Ovary (tissue), 9 donors: ENCODE results near the gene SORCS3. TPM values are rescaled to one million over a fixed set of nuclear protein-coding genes. Genes with fewer than 3 reads are reported as not detected.

ENCODE experiments used
- DNase-seq, 5 donors: peaks; one replicate each; pipeline ENCODE4 v3.0.0-alpha.2; 2019 to 2020
- H3K27ac ChIP-seq, 2 donors: fragments of 200-600 bp; one replicate each; pipeline versions ENCODE4 v1.5.1 to v1.8.0; 2019 to 2022
- H3K27me3 ChIP-seq: fragments of 200-600 bp; one replicate; pipeline ENCODE4 v1.8.0; 2022
- H3K36me3 ChIP-seq: fragments of 200-600 bp; sonication (generic); one replicate; pipeline ENCODE4 v1.5.1; 2019
- H3K4me1 ChIP-seq: one replicate; pipeline ENCODE4 v1.8.1; 2013; ENCODE audit warnings: mild to moderate bottlenecking, moderate library complexity; ENCODE audit not compliant: insufficient read depth
- H3K4me3 ChIP-seq: fragments of 200-600 bp; sonication (generic); one replicate; pipeline ENCODE4 v1.5.1; 2017
- H3K9me3 ChIP-seq, 2 donors: fragments of 200-600 bp in 1 of 2; sonication (generic) in 1 of 2; one replicate each; pipeline versions ENCODE4 v1.5.1 to v1.8.1; 2013 to 2019; ENCODE audit warnings: mild to moderate bottlenecking in 1 of 2, moderate library complexity in 1 of 2
- CTCF ChIP-seq, 3 donors: fragments of 450-650 bp in 2 of 3; fragments of 200-600 bp in 1 of 3; IDR thresholded peaks; one replicate each; pipeline versions ENCODE4 v1.5.1 to v1.8.0; 2016 to 2022; ENCODE audit warnings: antibody characterized with exemption in 3 of 3, mild to moderate bottlenecking in 1 of 3
- EP300 ChIP-seq: sonication (generic); formaldehyde crosslinking; IDR thresholded peaks from one replicate; pipeline ENCODE4 v1.6.1; 2017; ENCODE audit warnings: antibody characterized with exemption
- POLR2A ChIP-seq: fragments of 450-650 bp; IDR thresholded peaks from one replicate; pipeline ENCODE4 v1.6.1; 2017; ENCODE audit warnings: antibody characterized with exemption, mild to moderate bottlenecking, moderate library complexity
- WGBS, 3 donors: extraction: QIAGEN DNeasy Blood & Tissue Kit in 1 of 3; methylation state at CpG; one replicate each; pipeline versions ENCODE4 v1.1.5 to v1.1.7; 2013 to 2017; 5-methylcytosine and 5-hydroxymethylcytosine counted together
- intact Hi-C, 4 donors: fragments of 100-400 bp; cut with DNase I; formaldehyde crosslinking; loops; one replicate each; pipeline versions ENCODE4 v1.11.0 to v1.15.1; 2022 to 2023
- polyA plus RNA-seq, 2 donors: library from polyadenylated mRNA; stranded (reverse); fragments of 200-250 nt in 1 of 2; fragments of 350-450 nt in 1 of 2; fragmentation: Illumina TruSeq in 1 of 2; extraction: RNeasy Lipid Tissue Mini Kit (QIAGEN cat#74804) in 1 of 2; gene quantifications; one replicate each; pipeline ENCODE4 v1.2.3, GENCODE V29; 2013 to 2014
- total RNA-seq, 7 donors: library from RNA; depleted of rRNA in 2 of 7; stranded (reverse); fragments of >200 nt in 2 of 7; fragmentation: NEBNext Ultra II Directional in 3 of 7; extraction: Animal tissue kit (Norgen Biotek cat#: 25700) in 3 of 7; gene quantifications; one replicate each; pipeline versions ENCODE4 v1.1.0 to v1.2.4, GENCODE V29; 2016 to 2023
- donor health status: DM: no; HTN: no; CAD: no; lungs with moderate emphysema.
- donor health status: DM: no; HTN: no; CAD: no.
- donor health status: Bipolar disorder and iron deficiency.
- donor health status: DM: yes; HTN: yes; CAD: no.
- donor health status: DM: no; HTN: no; CAD: no.
- donor health status: DM: yes; HTN: yes; CAD: no.

SORCS3 gene
- total and polyA plus RNA-seq, 9 donors, result 0.07 to 4.5 (median 0.79) TPM; not detected in 1

- Histone ChIP-seq H3K4me3 (no peak overlapping the region), H3K4me1 (no peaks in the 10 kb centered on the region), H3K9me3 (no peaks in the 10 kb centered on the region), H3K27ac (no peak overlapping the region), H3K36me3 (no peaks in the 10 kb centered on the region), H3K27me3 (no peaks in the 10 kb centered on the region)
- WGBS, 3 donors, result 1 to 2% (median 2%) methylated on average over 28 to 42 of the region's 42 CpGs
- intact Hi-C loops, result no loop called here
- DNase-seq, result no peak
- TF ChIP-seq CTCF (IDR thresholded peaks at IDR 0.05) (peak in 1 of 3 donors; percentile 30), EP300 (no peak), POLR2A (no peak)
Observed at GRCh38 chr10:104638861-104639589, 2.1 kb upstream of the SORCS3 start.

GRCh38 chr10:104639590-104640338 is 1.3 kb upstream of the SORCS3 start:
- Histone ChIP-seq H3K4me1 (no peaks in the 10 kb centered on the region), H3K27ac (no peak overlapping the region), H3K4me3 (no peak overlapping the region), H3K9me3 (no peaks in the 10 kb centered on the region), H3K36me3 (no peaks in the 10 kb centered on the region), H3K27me3 (no peaks in the 10 kb centered on the region)
- intact Hi-C loops, result no loop called here
- no peak for DNase-seq
- WGBS, 3 donors, result 1% methylated on average over 39 to 40 of the region's 40 CpGs
- no peak for TF ChIP-seq POLR2A
- TF ChIP-seq EP300, result no peak
- no peak for TF ChIP-seq CTCF (IDR thresholded peaks at IDR 0.05)

GRCh38 chr10:104640339-104641186 is 527 bp upstream of the SORCS3 start:
- H3K27me3 ChIP-seq, result no peaks in the 10 kb centered on the region
- intact Hi-C loops, result no loop called here
- WGBS, 3 donors, result 1 to 2% (median 1%) methylated on average over 42 to 82 of the region's 82 CpGs
- DNase-seq, result peak in 2 of 5 donors; percentile 9 to 37
- no peaks in the 10 kb centered on the region for H3K9me3 ChIP-seq
- no peaks in the 10 kb centered on the region for H3K4me1 ChIP-seq
- no peaks in the 10 kb centered on the region for H3K36me3 ChIP-seq
- H3K4me3 ChIP-seq, result no peak overlapping the region
- TF ChIP-seq EP300 (no peak), CTCF (IDR thresholded peaks at IDR 0.05) (no peak), POLR2A (no peak)
- no peak overlapping the region for H3K27ac ChIP-seq

- TF ChIP-seq CTCF (IDR thresholded peaks at IDR 0.05) (no peak), POLR2A (no peak)
- WGBS, 3 donors, result 0 to 1% (median 1%) methylated on average over 43 to 47 of the region's 47 CpGs
- Histone ChIP-seq H3K27ac (no peak overlapping the region), H3K4me3 (no peak overlapping the region), H3K4me1 (no peaks in the 10 kb centered on the region), H3K9me3 (no peaks in the 10 kb centered on the region), H3K36me3 (no peaks in the 10 kb centered on the region), H3K27me3 (no peaks in the 10 kb centered on the region)
- intact Hi-C loops, result no loop called here
- DNase-seq, result peak in 2 of 5 donors; percentile 29 to 40
Observed at GRCh38 chr10:104641937-104642657, 1.0 kb downstream of the SORCS3 start.
